ENCODE measurements around the gene IL2RA.

IL2RA gene

GRCh38 chr10:6040205-6040604 is 22.0 kb downstream of the IL2RA start:
- Histone ChIP-seq H3K4me3 (ENCODE audit: low read depth, low read length) (no peak overlapping the region), H3K27me3 (ENCODE audit: insufficient read depth, low read depth, severe bottlenecking) (peaks cover 2% of the 10 kb centered on the region), H3K9me3 (ENCODE audit: severe bottlenecking) (no peaks in the 10 kb centered on the region), H3K27ac (no peak overlapping the region), H3K36me3 (no peaks in the 10 kb centered on the region)
- no peak for DNase-seq
- no peak for TF ChIP-seq CTCF (IDR thresholded peaks at IDR 0.05; ENCODE audit: low read depth, low read length)

GRCh38 chr10:6039711-6040110 is 22.5 kb downstream of the IL2RA start:
- H3K27me3 ChIP-seq (ENCODE audit: insufficient read depth, low read depth, severe bottlenecking): peaks cover 4% of the 10 kb centered on the region
- DNase-seq: no peak
- no peaks in the 10 kb centered on the region for H3K36me3 ChIP-seq
- no peak for TF ChIP-seq CTCF (IDR thresholded peaks at IDR 0.05; ENCODE audit: low read depth, low read length)
- no peak overlapping the region for H3K27ac ChIP-seq
- H3K4me3 ChIP-seq (ENCODE audit: low read depth, low read length): no peak overlapping the region
- no peaks in the 10 kb centered on the region for H3K9me3 ChIP-seq (ENCODE audit: severe bottlenecking)

GRCh38 chr10:6038071-6038631 is 24.0 kb downstream of the IL2RA start:
- H3K9me3 ChIP-seq (ENCODE audit: severe bottlenecking): no peaks in the 10 kb centered on the region
- H3K27me3 ChIP-seq (ENCODE audit: insufficient read depth, low read depth, severe bottlenecking): peaks cover 4% of the 10 kb centered on the region
- no peak overlapping the region for H3K27ac ChIP-seq
- TF ChIP-seq CTCF (IDR thresholded peaks at IDR 0.05; ENCODE audit: low read depth, low read length): no peak
- no peak overlapping the region for H3K4me3 ChIP-seq (ENCODE audit: low read depth, low read length)
- no peaks in the 10 kb centered on the region for H3K36me3 ChIP-seq
- no peak for DNase-seq

- no peaks in the 10 kb centered on the region for H3K36me3 ChIP-seq
- no peaks in the 10 kb centered on the region for H3K9me3 ChIP-seq (ENCODE audit: severe bottlenecking)
- H3K27me3 ChIP-seq (ENCODE audit: insufficient read depth, low read depth, severe bottlenecking): peaks cover 4% of the 10 kb centered on the region
- no peak for TF ChIP-seq CTCF (IDR thresholded peaks at IDR 0.05; ENCODE audit: low read depth, low read length)
- no peak overlapping the region for H3K4me3 ChIP-seq (ENCODE audit: low read depth, low read length)
- no peak overlapping the region for H3K27ac ChIP-seq
- no peak for DNase-seq
Observed at GRCh38 chr10:6037422-6037821, 24.7 kb downstream of the IL2RA start.

GRCh38 chr10:6036861-6037321 is 25.3 kb downstream of the IL2RA start:
- H3K27ac ChIP-seq: no peak overlapping the region
- no peaks in the 10 kb centered on the region for H3K9me3 ChIP-seq (ENCODE audit: severe bottlenecking)

More at GRCh38 chr10:6036861-6037321, 25.3 kb downstream of the IL2RA start:
- no peak for TF ChIP-seq CTCF (IDR thresholded peaks at IDR 0.05; ENCODE audit: low read depth, low read length)
- DNase-seq: no peak
- no peak overlapping the region for H3K4me3 ChIP-seq (ENCODE audit: low read depth, low read length)
- H3K27me3 ChIP-seq (ENCODE audit: insufficient read depth, low read depth, severe bottlenecking): peaks cover 4% of the 10 kb centered on the region
- no peaks in the 10 kb centered on the region for H3K36me3 ChIP-seq
